ENCODE results near the gene ODF2L. TPM values are rescaled to one million over a fixed set of nuclear protein-coding genes. Genes with fewer than 3 reads are reported as not detected.

The ODF2L gene
- total and polyA plus RNA-seq, 3 donors from 2014 or later = 11.6 to 48.6 (median 25.5) TPM

DNA sequence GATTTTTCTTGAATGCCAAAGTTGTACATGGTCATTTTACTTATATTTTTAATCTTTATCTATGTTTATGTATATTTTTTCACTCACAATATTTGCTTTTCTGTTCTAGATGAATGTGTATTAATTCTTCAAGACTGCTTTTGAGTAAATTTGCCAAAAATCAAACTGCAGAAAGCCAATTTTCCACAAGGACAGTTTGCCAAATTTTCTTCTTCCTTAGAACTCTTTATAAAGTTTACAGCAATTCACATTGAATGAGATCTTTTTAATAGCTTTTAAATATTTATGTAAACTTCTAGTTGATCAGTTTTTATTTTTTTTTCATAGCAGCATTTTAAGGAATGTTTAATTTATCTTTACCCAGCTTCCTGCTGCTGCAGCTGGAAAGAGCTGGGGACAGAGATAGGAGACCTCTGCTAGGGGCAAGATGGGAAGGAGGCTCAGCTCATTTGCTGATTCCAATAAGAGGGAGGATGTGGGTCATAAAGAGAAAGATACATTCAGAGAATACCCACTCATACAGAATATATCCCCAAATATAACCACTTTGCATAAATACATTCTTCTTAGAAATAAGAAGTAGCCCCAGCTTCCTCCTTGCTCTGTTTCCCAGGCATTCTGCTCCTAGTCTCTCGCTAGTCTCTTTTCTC is 93.0 kb downstream of the ODF2L start:
- 63 to 86% methylated on average over 1 of the region's 1 CpG for WGBS, 2 donors
- DNase-seq = no peak

More for the DNA sequence above, 93.0 kb downstream of the ODF2L start:
- Histone ChIP-seq H3K36me3 (ENCODE audit: low read depth, missing control alignments) (no peaks in the 10 kb centered on the region), H3K4me3 (no peak overlapping the region), H3K27me3 (no peaks in the 10 kb centered on the region), H3K27ac (no peak overlapping the region), H3K4me1 (no peaks in the 10 kb centered on the region), H3K9me3 (no peaks in the 10 kb centered on the region)
- intact Hi-C loops (cut with DNase I; ENCODE audit: low total_unique reads) = no loop called here
- no peak for TF ChIP-seq POLR2A (IDR thresholded peaks at IDR 0.05)
- TF ChIP-seq, protein P1, sequence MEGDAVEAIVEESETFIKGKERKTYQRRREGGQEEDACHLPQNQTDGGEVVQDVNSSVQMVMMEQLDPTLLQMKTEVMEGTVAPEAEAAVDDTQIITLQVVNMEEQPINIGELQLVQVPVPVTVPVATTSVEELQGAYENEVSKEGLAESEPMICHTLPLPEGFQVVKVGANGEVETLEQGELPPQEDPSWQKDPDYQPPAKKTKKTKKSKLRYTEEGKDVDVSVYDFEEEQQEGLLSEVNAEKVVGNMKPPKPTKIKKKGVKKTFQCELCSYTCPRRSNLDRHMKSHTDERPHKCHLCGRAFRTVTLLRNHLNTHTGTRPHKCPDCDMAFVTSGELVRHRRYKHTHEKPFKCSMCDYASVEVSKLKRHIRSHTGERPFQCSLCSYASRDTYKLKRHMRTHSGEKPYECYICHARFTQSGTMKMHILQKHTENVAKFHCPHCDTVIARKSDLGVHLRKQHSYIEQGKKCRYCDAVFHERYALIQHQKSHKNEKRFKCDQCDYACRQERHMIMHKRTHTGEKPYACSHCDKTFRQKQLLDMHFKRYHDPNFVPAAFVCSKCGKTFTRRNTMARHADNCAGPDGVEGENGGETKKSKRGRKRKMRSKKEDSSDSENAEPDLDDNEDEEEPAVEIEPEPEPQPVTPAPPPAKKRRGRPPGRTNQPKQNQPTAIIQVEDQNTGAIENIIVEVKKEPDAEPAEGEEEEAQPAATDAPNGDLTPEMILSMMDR (IDR thresholded peaks at IDR 0.05) = no peak

Small RNA genes lying within 50 kb of the gene (microRNA-seq; reads per million reads assigned to microRNA genes)
- gene MIR7856 (ENCODE audit: borderline number of aligned reads in 2 of 2, borderline replicate concordance in 1 of 2) = 0 reads per million in 2 donors

Small RNA genes lying within 50 kb of the gene (small RNA-seq; reads per million reads assigned to genes)
- 0 reads per million in 2 donors for gene MIR7856

Other genes starting within 250 kb of the ODF2L start
- 1 to 10 TPM; 1.8 to 2.4 TPM for gene COL24A1, start 239.6 kb downstream of the ODF2L start, total RNA-seq
- gene COL24A1, start 239.6 kb downstream of the ODF2L start, polyA plus RNA-seq (ENCODE audit: insufficient read depth, low read depth, low replicate concordance) = 0.75 TPM
- gene CLCA2, start 27.8 kb upstream of the ODF2L start, total RNA-seq = 1 to 10 TPM; 1.7 to 2.6 TPM
- gene CLCA2, start 27.8 kb upstream of the ODF2L start, polyA plus RNA-seq (ENCODE audit: insufficient read depth, low read depth, low replicate concordance) = 4.5 TPM
- gene CLCA1, start 72.6 kb upstream of the ODF2L start, total RNA-seq = under 1 TPM; 0.12 to 0.55 TPM
- gene CLCA1, start 72.6 kb upstream of the ODF2L start, polyA plus RNA-seq (ENCODE audit: insufficient read depth, low read depth, low replicate concordance) = 0.88 TPM
- gene CLCA4, start 150.8 kb upstream of the ODF2L start, total RNA-seq = under 1 TPM; 0.12 to 0.63 TPM
- 0.37 TPM for gene CLCA4, start 150.8 kb upstream of the ODF2L start, polyA plus RNA-seq (ENCODE audit: insufficient read depth, low read depth, low replicate concordance)

Measured in testis (tissue), 3 donors.